ENCODE data around the gene ZFYVE28. TPM values are rescaled to one million over a fixed set of nuclear protein-coding genes. Genes with fewer than 3 reads are reported as not detected.

ZFYVE28 gene
- total RNA-seq, 1 donor from 2014 or later: 0.39 TPM

DNA sequence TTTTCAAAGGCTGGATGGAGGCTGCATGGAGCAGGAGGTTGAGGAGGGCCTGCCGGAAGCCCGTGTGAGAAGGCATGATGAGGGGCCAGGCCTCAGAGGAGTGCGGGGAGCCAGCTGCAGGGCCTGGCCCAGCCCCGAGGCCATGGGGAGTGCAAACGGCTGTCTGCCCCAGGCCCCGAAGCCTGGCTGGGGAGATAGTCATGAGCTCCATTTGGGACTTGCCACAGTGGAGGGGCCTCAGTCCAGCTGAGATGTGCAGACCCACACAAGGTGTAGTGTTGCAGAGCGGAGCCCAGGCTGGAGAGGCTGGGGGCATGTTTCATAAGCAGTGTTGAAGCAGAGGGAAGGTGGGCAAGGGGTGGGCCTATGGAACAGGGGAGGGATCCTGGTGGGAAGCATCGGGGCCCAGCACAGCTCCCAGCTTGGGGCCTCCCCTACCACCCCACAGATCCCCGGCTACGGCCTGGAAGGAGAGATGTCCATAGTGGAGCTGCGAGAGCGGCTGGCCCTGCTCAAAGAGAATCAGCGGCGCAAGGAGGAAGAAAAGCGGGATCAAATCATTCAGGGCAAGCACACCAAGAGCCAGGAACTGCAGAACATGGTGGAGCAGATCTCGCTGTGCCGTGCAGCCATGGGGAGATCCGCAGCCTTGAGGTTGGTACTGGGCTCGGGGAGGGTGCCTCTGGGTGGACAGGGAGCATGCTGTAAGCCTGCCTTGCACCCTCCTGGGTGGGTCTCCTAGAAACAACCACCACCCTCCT, 41.3 kb upstream of the ZFYVE28 start:
- Histone ChIP-seq H3K79me2 (ENCODE audit: low read depth) (no peaks in the 10 kb centered on the region), H3K36me3 (no peaks in the 10 kb centered on the region), H3K4me3 (no peak overlapping the region), H3F3A (ENCODE audit: low read depth) (peaks cover 25% of the 10 kb centered on the region), H3K4me1 (peaks cover 5% of the 10 kb centered on the region), H3K27ac (no peak overlapping the region), H3K27me3 (peaks cover 34% of the 10 kb centered on the region), H3K9ac (no peak overlapping the region), H2AFZ (replicated peaks) (no peak overlapping the region), H4K20me1 (ENCODE audit: low read depth) (no peaks in the 10 kb centered on the region), H3K9me3 (ENCODE audit: low read depth) (no peaks in the 10 kb centered on the region), H3K4me2 (no peak overlapping the region)
- Mint-ChIP-seq H3K4me3 (no peak overlapping the region), H3K36me3 (peaks cover 1% of the 10 kb centered on the region), H3K4me1 (peaks cover 8% of the 10 kb centered on the region), H3K27ac (no peak overlapping the region), H3K27me3 (ENCODE audit: insufficient read depth, low read depth) (peaks cover 6% of the 10 kb centered on the region), H3K9me3 (no peaks in the 10 kb centered on the region)
- no peak for TF ChIP-seq EZH2 (IDR thresholded peaks at IDR 0.05)
- no peak for TF ChIP-seq EZH2phosphoT487 (IDR thresholded peaks at IDR 0.05)
- TF ChIP-seq, protein P1, sequence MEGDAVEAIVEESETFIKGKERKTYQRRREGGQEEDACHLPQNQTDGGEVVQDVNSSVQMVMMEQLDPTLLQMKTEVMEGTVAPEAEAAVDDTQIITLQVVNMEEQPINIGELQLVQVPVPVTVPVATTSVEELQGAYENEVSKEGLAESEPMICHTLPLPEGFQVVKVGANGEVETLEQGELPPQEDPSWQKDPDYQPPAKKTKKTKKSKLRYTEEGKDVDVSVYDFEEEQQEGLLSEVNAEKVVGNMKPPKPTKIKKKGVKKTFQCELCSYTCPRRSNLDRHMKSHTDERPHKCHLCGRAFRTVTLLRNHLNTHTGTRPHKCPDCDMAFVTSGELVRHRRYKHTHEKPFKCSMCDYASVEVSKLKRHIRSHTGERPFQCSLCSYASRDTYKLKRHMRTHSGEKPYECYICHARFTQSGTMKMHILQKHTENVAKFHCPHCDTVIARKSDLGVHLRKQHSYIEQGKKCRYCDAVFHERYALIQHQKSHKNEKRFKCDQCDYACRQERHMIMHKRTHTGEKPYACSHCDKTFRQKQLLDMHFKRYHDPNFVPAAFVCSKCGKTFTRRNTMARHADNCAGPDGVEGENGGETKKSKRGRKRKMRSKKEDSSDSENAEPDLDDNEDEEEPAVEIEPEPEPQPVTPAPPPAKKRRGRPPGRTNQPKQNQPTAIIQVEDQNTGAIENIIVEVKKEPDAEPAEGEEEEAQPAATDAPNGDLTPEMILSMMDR (IDR thresholded peaks at IDR 0.05): no peak
- DNase-seq (ENCODE audit: low spot score): no peak

DNA sequence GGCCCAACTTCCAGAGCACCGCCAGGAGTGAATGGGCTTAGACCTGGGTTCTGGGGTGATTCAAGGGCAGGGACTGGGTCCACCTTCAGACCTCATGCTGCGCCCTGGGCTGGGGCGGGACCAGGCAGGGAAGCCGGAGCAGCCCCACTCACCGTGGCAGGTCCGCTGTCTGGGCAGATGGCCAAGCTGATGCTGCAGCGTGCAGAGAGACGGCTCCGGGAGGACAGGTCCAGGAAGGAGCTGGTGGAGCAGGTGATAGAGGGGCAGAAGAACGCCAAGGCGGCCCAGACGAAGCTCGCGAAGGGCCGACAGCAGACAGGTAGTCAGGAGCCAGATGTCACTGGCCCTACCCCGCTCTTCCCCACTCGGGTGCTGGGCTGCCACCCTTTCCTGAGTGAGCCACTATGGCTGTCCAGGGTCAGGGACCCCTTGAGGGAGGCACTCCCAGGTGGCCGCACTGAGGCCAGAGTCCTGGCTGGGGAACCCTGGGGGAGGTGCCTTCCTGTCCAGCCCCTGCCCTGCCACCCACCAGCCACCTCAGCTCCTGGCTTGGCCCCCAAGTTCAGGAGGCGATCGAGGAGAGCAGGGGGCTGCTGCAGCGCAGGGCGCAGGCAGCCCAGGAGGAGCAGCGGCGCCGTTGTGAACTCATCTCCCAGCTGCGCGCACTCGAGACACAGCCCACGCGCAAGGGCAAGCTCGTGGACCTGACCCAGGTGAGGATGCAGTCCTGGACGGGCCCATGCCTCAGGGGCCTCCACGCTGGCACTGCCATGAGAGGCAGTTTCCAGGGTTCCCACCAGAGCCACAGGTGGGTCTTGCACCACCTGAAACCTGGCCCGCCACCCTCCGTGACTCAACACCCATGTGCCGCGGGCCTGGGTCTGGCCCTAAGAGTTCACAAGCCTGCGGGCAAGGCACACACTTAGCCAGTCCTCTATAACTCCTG, 40.4 kb upstream of the ZFYVE28 start:
- Histone ChIP-seq H3F3A (ENCODE audit: low read depth) (peaks cover 19% of the 10 kb centered on the region), H3K9me3 (ENCODE audit: low read depth) (no peaks in the 10 kb centered on the region)

DNA sequence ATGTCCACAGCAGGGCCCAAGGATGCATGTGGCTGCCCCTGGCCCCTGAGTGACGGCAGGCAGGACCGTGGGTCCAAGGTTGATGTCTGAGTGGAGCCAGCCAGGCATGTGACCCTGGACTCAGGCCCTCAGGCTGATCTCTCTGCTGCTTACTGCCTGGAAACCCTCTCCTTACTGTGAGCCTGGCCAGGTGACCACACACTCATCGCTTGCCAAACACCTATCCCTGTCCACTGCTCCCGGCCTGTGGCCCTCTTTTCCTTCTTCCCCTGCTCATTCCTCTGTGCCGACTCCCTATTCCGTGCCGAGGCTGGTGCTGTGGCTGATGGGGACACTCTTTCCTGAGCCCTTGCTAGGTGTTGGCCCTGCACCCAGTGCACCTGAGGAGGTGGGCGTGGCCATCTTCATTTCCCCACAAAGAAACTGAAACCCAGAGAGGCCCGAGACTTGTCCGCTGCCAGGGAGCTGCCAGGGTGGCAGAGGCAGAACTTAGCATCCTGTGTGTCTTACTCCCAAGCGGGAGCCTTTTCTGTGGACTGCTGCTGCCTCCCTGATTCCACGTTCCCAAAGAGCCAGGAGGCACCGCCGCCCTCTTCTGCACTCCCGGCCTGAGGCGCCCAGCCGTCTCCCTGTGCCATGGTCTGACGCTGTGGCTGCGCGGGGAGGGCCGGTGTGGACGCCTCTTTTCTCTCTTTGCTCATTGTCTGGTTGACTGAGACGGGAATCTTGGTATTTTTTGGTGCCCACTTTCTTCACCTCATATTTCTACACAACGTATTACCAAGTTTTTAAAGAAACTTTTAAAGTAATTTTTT, 39.2 kb upstream of the ZFYVE28 start:
- H3K27ac Mint-ChIP-seq: no peak overlapping the region
- Histone ChIP-seq H3K27me3 (peaks cover 20% of the 10 kb centered on the region), H3K27ac (no peak overlapping the region), H3K4me3 (no peak overlapping the region), H3K79me2 (ENCODE audit: low read depth) (no peaks in the 10 kb centered on the region), H3K9ac (no peak overlapping the region), H3K4me2 (no peak overlapping the region), H2AFZ (replicated peaks) (no peak overlapping the region), H3K4me1 (peaks cover 5% of the 10 kb centered on the region), H3K9me3 (ENCODE audit: low read depth) (no peaks in the 10 kb centered on the region), H4K20me1 (ENCODE audit: low read depth) (no peaks in the 10 kb centered on the region), H3F3A (ENCODE audit: low read depth) (peaks cover 8% of the 10 kb centered on the region), H3K36me3 (no peaks in the 10 kb centered on the region)
- TF ChIP-seq EZH2 (IDR thresholded peaks at IDR 0.05) (no peak), EZH2phosphoT487 (IDR thresholded peaks at IDR 0.05) (no peak)
- TF ChIP-seq, protein P1 (IDR thresholded peaks at IDR 0.05): no peak
- H3K27me3 Mint-ChIP-seq (ENCODE audit: insufficient read depth, low read depth): peaks cover 6% of the 10 kb centered on the region
- H3K36me3 Mint-ChIP-seq: no peaks in the 10 kb centered on the region
- no peak overlapping the region for H3K4me3 Mint-ChIP-seq
- DNase-seq (ENCODE audit: low spot score): no peak
- peaks cover 6% of the 10 kb centered on the region for H3K4me1 Mint-ChIP-seq
- no peaks in the 10 kb centered on the region for H3K9me3 Mint-ChIP-seq

More for the DNA sequence above, 40.4 kb upstream of the ZFYVE28 start:
- H3K4me3 ChIP-seq: no peak overlapping the region
- no peak overlapping the region for H2AFZ ChIP-seq (replicated peaks)
- no peak for DNase-seq (ENCODE audit: low spot score)
- H3K27me3 ChIP-seq: peaks cover 32% of the 10 kb centered on the region
- no peaks in the 10 kb centered on the region for H3K79me2 ChIP-seq (ENCODE audit: low read depth)
- Mint-ChIP-seq H3K4me1 (peaks cover 8% of the 10 kb centered on the region), H3K27ac (no peak overlapping the region), H3K9me3 (no peaks in the 10 kb centered on the region), H3K4me3 (no peak overlapping the region), H3K36me3 (peaks cover 1% of the 10 kb centered on the region), H3K27me3 (ENCODE audit: insufficient read depth, low read depth) (peaks cover 6% of the 10 kb centered on the region)
- no peaks in the 10 kb centered on the region for H3K36me3 ChIP-seq
- H3K27ac ChIP-seq: no peak overlapping the region
- peaks cover 5% of the 10 kb centered on the region for H3K4me1 ChIP-seq
- H3K9ac ChIP-seq: no peak overlapping the region
- H3K4me2 ChIP-seq: no peak overlapping the region
- H4K20me1 ChIP-seq (ENCODE audit: low read depth): no peaks in the 10 kb centered on the region
- no peak for TF ChIP-seq EZH2 (IDR thresholded peaks at IDR 0.05)
- no peak for TF ChIP-seq EZH2phosphoT487 (IDR thresholded peaks at IDR 0.05)
- TF ChIP-seq, protein P1 (IDR thresholded peaks at IDR 0.05): no peak
